HepG2 (cell line): ENCODE data around the gene LRRC53. TPM values are rescaled to one million over a fixed set of nuclear protein-coding genes. Genes with fewer than 3 reads are reported as not detected.

Experiments used
- SIN3A ChIP-seq: IDR thresholded peaks from 2 replicates; pipeline ENCODE4 v1.6.1; 2011; ENCODE audit warnings: low read depth, mild to moderate bottlenecking, control low read depth, low read length, borderline replicate concordance
- TSC22D2 ChIP-seq: sonication (generic); formaldehyde crosslinking; IDR thresholded peaks from 2 replicates; pipeline ENCODE4 v1.5.1; 2020; ENCODE audit warnings: missing genetic modification reagents, mild to moderate bottlenecking, borderline replicate concordance
- ZBTB20 ChIP-seq: sonication (generic); formaldehyde crosslinking; IDR thresholded peaks from 2 replicates; pipeline ENCODE4 v1.8.1; 2023; ENCODE audit warnings: missing genetic modification reagents, low read depth, mild to moderate bottlenecking, borderline replicate concordance
- ZEB1 ChIP-seq: IDR thresholded peaks from 2 replicates; pipeline ENCODE4 v1.6.1; 2012; ENCODE audit warnings: mild to moderate bottlenecking, low read depth, inconsistent platforms; ENCODE audit not compliant: insufficient replicate concordance
- ZNF124 ChIP-seq: sonication (generic); formaldehyde crosslinking; IDR thresholded peaks from 2 replicates; pipeline ENCODE4 v1.4.0; 2020; ENCODE audit warnings: missing genetic modification reagents
- ZNF33A ChIP-seq: sonication (generic); formaldehyde crosslinking; IDR thresholded peaks from 2 replicates; pipeline ENCODE4 v1.5.1; 2020; ENCODE audit warnings: missing genetic modification reagents, mild to moderate bottlenecking, moderate library complexity, borderline replicate concordance
- ZNF768 ChIP-seq: sonication (generic); formaldehyde crosslinking; IDR thresholded peaks from 2 replicates; pipeline ENCODE4 v1.4.0; 2020; ENCODE audit warnings: missing genetic modification reagents
- polyA plus RNA-seq, 8 experiments: library from polyadenylated mRNA; depleted of rRNA in 3 of 8; stranded (reverse) in 7 of 8; unstranded in 1 of 8; fragments of >200 nt; fragmentation: Illumina TruSeq in 4 of 8; extraction: Trizol in 4 of 8; gene quantifications; 2 replicates each; pipeline versions ENCODE4 v1.2.1 to v1.2.3, GENCODE V29; 2011 to 2016; ENCODE audit warnings: low read depth in 4 of 8, missing spikeins in 1 of 8, mixed read lengths in 1 of 8; ENCODE audit not compliant: insufficient read depth in 1 of 8
- total RNA-seq, 5 experiments: library from RNA; depleted of rRNA; stranded (reverse); fragments of >200 nt; fragmentation: Illumina TruSeq; extraction: Trizol; gene quantifications; 2 replicates each; pipeline ENCODE4 v1.2.3, GENCODE V29; 2016; ENCODE audit warnings: low read depth in 1 of 5
- TF ChIP-seq, protein P1 (sequence below), 2 experiments: sonication (generic) in 1 of 2; formaldehyde crosslinking in 1 of 2; IDR thresholded peaks; 2 replicates each; pipeline versions ENCODE4 v1.6.1 to v1.9.0; 2014 to 2022; ENCODE audit warnings: antibody characterized with exemption in 1 of 2, borderline replicate concordance in 1 of 2, inconsistent platforms in 1 of 2, low read depth in 1 of 2, missing genetic modification reagents in 1 of 2
- TF ChIP-seq, protein P2 (sequence below): sonication (generic); formaldehyde crosslinking; IDR thresholded peaks from 2 replicates; pipeline ENCODE4 v1.5.1; 2020; ENCODE audit warnings: mild to moderate bottlenecking, missing genetic modification reagents, moderate library complexity
- TF ChIP-seq, protein P3 (sequence below): sonication (generic); formaldehyde crosslinking; IDR thresholded peaks from 2 replicates; pipeline ENCODE4 v1.5.1; 2020; ENCODE audit warnings: mild to moderate bottlenecking, missing genetic modification reagents, moderate library complexity

The LRRC53 gene
- total and polyA plus RNA-seq, 2 of the 13 experiments (the other 11 are each of a cell fraction or from before 2014, with no cell fraction given) = not detected

DNA sequence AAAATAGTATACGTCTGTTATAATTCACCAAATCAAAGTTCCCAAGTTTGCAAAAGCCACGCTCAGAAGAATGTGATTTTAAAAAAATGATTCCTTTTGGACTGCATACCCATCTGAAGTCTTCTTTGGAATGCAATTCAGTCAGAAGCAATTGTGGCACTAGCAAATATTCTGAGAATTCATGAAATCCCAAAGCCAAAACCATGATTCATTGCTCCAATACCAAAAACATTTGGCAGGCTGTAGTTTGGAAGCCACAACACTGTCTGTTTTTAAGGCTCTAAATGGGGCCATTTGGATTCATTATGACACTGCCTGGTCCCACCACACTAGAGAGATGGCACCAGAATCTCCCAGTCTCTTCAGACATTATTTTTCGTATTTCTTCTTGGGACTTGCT is 21.8 kb upstream of the LRRC53 start (continued):
- TF ChIP-seq, protein P1, sequence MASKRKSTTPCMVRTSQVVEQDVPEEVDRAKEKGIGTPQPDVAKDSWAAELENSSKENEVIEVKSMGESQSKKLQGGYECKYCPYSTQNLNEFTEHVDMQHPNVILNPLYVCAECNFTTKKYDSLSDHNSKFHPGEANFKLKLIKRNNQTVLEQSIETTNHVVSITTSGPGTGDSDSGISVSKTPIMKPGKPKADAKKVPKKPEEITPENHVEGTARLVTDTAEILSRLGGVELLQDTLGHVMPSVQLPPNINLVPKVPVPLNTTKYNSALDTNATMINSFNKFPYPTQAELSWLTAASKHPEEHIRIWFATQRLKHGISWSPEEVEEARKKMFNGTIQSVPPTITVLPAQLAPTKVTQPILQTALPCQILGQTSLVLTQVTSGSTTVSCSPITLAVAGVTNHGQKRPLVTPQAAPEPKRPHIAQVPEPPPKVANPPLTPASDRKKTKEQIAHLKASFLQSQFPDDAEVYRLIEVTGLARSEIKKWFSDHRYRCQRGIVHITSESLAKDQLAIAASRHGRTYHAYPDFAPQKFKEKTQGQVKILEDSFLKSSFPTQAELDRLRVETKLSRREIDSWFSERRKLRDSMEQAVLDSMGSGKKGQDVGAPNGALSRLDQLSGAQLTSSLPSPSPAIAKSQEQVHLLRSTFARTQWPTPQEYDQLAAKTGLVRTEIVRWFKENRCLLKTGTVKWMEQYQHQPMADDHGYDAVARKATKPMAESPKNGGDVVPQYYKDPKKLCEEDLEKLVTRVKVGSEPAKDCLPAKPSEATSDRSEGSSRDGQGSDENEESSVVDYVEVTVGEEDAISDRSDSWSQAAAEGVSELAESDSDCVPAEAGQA (IDR thresholded peaks at IDR 0.05; ENCODE audit: low read depth) = no peak
- TF ChIP-seq, protein P1 (CRISPR knock-in tag; IDR thresholded peaks at IDR 0.05; ENCODE audit: borderline replicate concordance) = no peak
- TF ChIP-seq TSC22D2 (CRISPR knock-in tag) (no peak), ZBTB20 (CRISPR knock-in tag) (no peak), ZNF768 (CRISPR knock-in tag) (no peak), ZNF124 (CRISPR knock-in tag) (no peak), SIN3A (no peak), ZEB1 (no peak), ZNF33A (CRISPR knock-in tag) (no peak)
- TF ChIP-seq, protein P2, sequence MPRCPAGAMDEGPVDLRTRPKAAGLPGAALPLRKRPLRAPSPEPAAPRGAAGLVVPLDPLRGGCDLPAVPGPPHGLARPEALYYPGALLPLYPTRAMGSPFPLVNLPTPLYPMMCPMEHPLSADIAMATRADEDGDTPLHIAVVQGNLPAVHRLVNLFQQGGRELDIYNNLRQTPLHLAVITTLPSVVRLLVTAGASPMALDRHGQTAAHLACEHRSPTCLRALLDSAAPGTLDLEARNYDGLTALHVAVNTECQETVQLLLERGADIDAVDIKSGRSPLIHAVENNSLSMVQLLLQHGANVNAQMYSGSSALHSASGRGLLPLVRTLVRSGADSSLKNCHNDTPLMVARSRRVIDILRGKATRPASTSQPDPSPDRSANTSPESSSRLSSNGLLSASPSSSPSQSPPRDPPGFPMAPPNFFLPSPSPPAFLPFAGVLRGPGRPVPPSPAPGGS (CRISPR knock-in tag) = no peak
- TF ChIP-seq, protein P3, sequence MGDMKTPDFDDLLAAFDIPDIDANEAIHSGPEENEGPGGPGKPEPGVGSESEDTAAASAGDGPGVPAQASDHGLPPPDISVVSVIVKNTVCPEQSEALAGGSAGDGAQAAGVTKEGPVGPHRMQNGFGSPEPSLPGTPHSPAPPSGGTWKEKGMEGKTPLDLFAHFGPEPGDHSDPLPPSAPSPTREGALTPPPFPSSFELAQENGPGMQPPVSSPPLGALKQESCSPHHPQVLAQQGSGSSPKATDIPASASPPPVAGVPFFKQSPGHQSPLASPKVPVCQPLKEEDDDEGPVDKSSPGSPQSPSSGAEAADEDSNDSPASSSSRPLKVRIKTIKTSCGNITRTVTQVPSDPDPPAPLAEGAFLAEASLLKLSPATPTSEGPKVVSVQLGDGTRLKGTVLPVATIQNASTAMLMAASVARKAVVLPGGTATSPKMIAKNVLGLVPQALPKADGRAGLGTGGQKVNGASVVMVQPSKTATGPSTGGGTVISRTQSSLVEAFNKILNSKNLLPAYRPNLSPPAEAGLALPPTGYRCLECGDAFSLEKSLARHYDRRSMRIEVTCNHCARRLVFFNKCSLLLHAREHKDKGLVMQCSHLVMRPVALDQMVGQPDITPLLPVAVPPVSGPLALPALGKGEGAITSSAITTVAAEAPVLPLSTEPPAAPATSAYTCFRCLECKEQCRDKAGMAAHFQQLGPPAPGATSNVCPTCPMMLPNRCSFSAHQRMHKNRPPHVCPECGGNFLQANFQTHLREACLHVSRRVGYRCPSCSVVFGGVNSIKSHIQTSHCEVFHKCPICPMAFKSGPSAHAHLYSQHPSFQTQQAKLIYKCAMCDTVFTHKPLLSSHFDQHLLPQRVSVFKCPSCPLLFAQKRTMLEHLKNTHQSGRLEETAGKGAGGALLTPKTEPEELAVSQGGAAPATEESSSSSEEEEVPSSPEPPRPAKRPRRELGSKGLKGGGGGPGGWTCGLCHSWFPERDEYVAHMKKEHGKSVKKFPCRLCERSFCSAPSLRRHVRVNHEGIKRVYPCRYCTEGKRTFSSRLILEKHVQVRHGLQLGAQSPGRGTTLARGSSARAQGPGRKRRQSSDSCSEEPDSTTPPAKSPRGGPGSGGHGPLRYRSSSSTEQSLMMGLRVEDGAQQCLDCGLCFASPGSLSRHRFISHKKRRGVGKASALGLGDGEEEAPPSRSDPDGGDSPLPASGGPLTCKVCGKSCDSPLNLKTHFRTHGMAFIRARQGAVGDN (CRISPR knock-in tag) = no peak
